Suprapubic skin (tissue), 4 donors: Measurements from ENCODE around the gene MTCL1. TPM values are rescaled to one million over a fixed set of nuclear protein-coding genes. Genes with fewer than 3 reads are reported as not detected.

ENCODE experiments used
- DNase-seq, 2 donors: peaks; one replicate each; pipeline ENCODE4 v3.0.0-alpha.2; 2019; ENCODE audit warnings: low spot score in 2 of 2
- H3K27ac ChIP-seq: fragments of 200-600 bp; sonication (generic); one replicate; pipeline ENCODE4 v1.5.1; 2019
- H3K27me3 ChIP-seq: fragments of 200-600 bp; sonication (generic); one replicate; pipeline ENCODE4 v1.5.1; 2019
- H3K36me3 ChIP-seq: fragments of 200-600 bp; sonication (generic); one replicate; pipeline ENCODE4 v1.5.1; 2019
- H3K4me1 ChIP-seq: fragments of 200-600 bp; sonication (generic); one replicate; pipeline ENCODE4 v1.5.1; 2019
- H3K4me3 ChIP-seq: fragments of 200-600 bp; sonication (generic); one replicate; pipeline ENCODE4 v1.5.1; 2019; ENCODE audit warnings: mild to moderate bottlenecking
- H3K9me3 ChIP-seq: fragments of 200-600 bp; sonication (generic); one replicate; pipeline ENCODE4 v1.5.1; 2019
- CTCF ChIP-seq, 2 donors: fragments of 200-600 bp in 1 of 2; fragments of 450-650 bp in 1 of 2; sonication (generic) in 1 of 2; IDR thresholded peaks; one replicate each; pipeline ENCODE4 v1.5.1; 2016 to 2019; ENCODE audit warnings: antibody characterized with exemption in 2 of 2, mild to moderate bottlenecking in 1 of 2, moderate library complexity in 1 of 2
- EP300 ChIP-seq: sonication (generic); formaldehyde crosslinking; IDR thresholded peaks from one replicate; pipeline ENCODE4 v1.6.1; 2017; ENCODE audit warnings: antibody characterized with exemption
- POLR2A ChIP-seq, 2 donors: fragments of 450-650 bp; IDR thresholded peaks; one replicate each; pipeline ENCODE4 v1.6.1; 2017; ENCODE audit warnings: antibody characterized with exemption in 2 of 2, mild to moderate bottlenecking in 2 of 2, moderate library complexity in 2 of 2
- POLR2AphosphoS5 ChIP-seq, 3 donors: sonication (generic); formaldehyde crosslinking; IDR thresholded peaks; one replicate each; pipeline ENCODE4 v1.6.1; 2017; ENCODE audit warnings: antibody characterized with exemption in 3 of 3
- WGBS: methylation state at CpG from one replicate; pipeline ENCODE4 v1.1.5; 2018; 5-methylcytosine and 5-hydroxymethylcytosine counted together
- total RNA-seq, 4 donors: library from RNA; depleted of rRNA; stranded (reverse); fragments of >200 nt; gene quantifications; one replicate each; pipeline ENCODE4 v1.1.0, GENCODE V29; 2016

Gene MTCL1
- total RNA-seq, 4 donors from 2014 or later = 7.0 to 9.4 (median 8.1) TPM

GRCh38 chr18:8876887-8877286, 171.5 kb downstream of the MTCL1 start:
- H3K9me3 ChIP-seq = no peaks in the 10 kb centered on the region
- peaks cover 6% of the 10 kb centered on the region for H3K27me3 ChIP-seq
- H3K4me3 ChIP-seq = no peak overlapping the region
- H3K36me3 ChIP-seq = no peaks in the 10 kb centered on the region
- no peak overlapping the region for H3K27ac ChIP-seq
- WGBS = 81% methylated on average over 5 of the region's 5 CpGs
- no peaks in the 10 kb centered on the region for H3K4me1 ChIP-seq
- DNase-seq = no peak
- TF ChIP-seq POLR2AphosphoS5 (IDR thresholded peaks at IDR 0.05) = no peak
- TF ChIP-seq POLR2A (IDR thresholded peaks at IDR 0.05) = no peak
- no peak for TF ChIP-seq EP300
- TF ChIP-seq CTCF (IDR thresholded peaks at IDR 0.05) = no peak

- no peak overlapping the region for H3K27ac ChIP-seq
Observed at GRCh38 chr18:8881103-8881502, 175.7 kb downstream of the MTCL1 start.

More at GRCh38 chr18:8881103-8881502, 175.7 kb downstream of the MTCL1 start:
- no peak overlapping the region for H3K4me3 ChIP-seq
- H3K27me3 ChIP-seq = peaks cover 3% of the 10 kb centered on the region
- DNase-seq = no peak
- peaks cover 8% of the 10 kb centered on the region for H3K9me3 ChIP-seq
- WGBS = 96% methylated on average over 1 of the region's 1 CpG
- H3K36me3 ChIP-seq = no peaks in the 10 kb centered on the region
- no peaks in the 10 kb centered on the region for H3K4me1 ChIP-seq
- no peak for TF ChIP-seq CTCF (IDR thresholded peaks at IDR 0.05)
- no peak for TF ChIP-seq POLR2A (IDR thresholded peaks at IDR 0.05)
- no peak for TF ChIP-seq POLR2AphosphoS5 (IDR thresholded peaks at IDR 0.05)
- TF ChIP-seq EP300 = no peak

Other genes starting within 250 kb of the MTCL1 start
- gene RAB12, start 96.1 kb upstream of the MTCL1 start, total RNA-seq = 10 to 100 TPM; 48.1 to 64.4 (median 48.7) TPM